OCI-LY1 (cell line): Measurements from ENCODE around the gene HLA-E.
"Not testable (repeated sequence)": the region's sequence is repeated elsewhere in the genome, so short reads cannot be mapped to it uniquely, and the experiment has no call there.

Source experiments
- H2AFZ ChIP-seq: fragments of 200-600 bp; sonication (generic), shearing (Covaris generic); 2 replicates; pipeline ENCODE4 v1.6.0; 2014; ENCODE audit warnings: antibody characterized with exemption, mild to moderate bottlenecking, low read length
- H3F3A ChIP-seq: fragments of 200-600 bp; sonication (generic), shearing (Covaris generic); 2 replicates; pipeline ENCODE4 v1.6.0; 2014; ENCODE audit warnings: mild to moderate bottlenecking, antibody characterized with exemption, low read length, moderate library complexity; ENCODE audit not compliant: insufficient read depth
- H3K27ac ChIP-seq: fragments of 200-600 bp; sonication (generic); 2 replicates; pipeline ENCODE4 v1.5.1; 2014; ENCODE audit warnings: low read length, mixed run types, mild to moderate bottlenecking, low read depth; ENCODE audit not compliant: poor library complexity, severe bottlenecking
- H3K27me3 ChIP-seq: fragments of 200-600 bp; sonication (generic); 2 replicates; pipeline ENCODE4 v1.6.0; 2014; ENCODE audit warnings: antibody characterized with exemption, mild to moderate bottlenecking, low read length, moderate library complexity; ENCODE audit not compliant: insufficient read depth
- H3K36me3 ChIP-seq: fragments of 200-600 bp; sonication (generic); 2 replicates; pipeline ENCODE4 v1.6.1; 2014; ENCODE audit warnings: mild to moderate bottlenecking, antibody characterized with exemption, low read length, moderate library complexity, mixed read lengths; ENCODE audit not compliant: insufficient read depth
- H3K4me1 ChIP-seq: fragments of 200-600 bp; sonication (generic); 2 replicates; pipeline ENCODE4 v1.5.1; 2014; ENCODE audit warnings: mild to moderate bottlenecking, low read length, moderate library complexity; ENCODE audit not compliant: insufficient read depth, severe bottlenecking
- H3K4me2 ChIP-seq: fragments of 200-600 bp; sonication (generic), shearing (Covaris generic); 2 replicates; pipeline ENCODE4 v1.6.1; 2014; ENCODE audit warnings: low read length
- H3K4me3 ChIP-seq: fragments of 200-600 bp; sonication (generic); 2 replicates; pipeline ENCODE4 v1.5.1; 2014; ENCODE audit warnings: low read length, low read depth, mild to moderate bottlenecking, mixed read lengths; ENCODE audit not compliant: poor library complexity, severe bottlenecking
- H3K79me2 ChIP-seq: fragments of 200-600 bp; shearing (Covaris generic); 2 replicates; pipeline ENCODE4 v1.6.1; 2016; ENCODE audit warnings: mixed run types, low read length, mixed read lengths; ENCODE audit not compliant: insufficient read depth
- H3K9ac ChIP-seq: fragments of 200-600 bp; sonication (generic), shearing (Covaris generic); 2 replicates; pipeline ENCODE4 v1.6.1; 2014; ENCODE audit warnings: mild to moderate bottlenecking, low read length, mixed read lengths
- H3K9me2 ChIP-seq: fragments of 200-600 bp; sonication (generic), shearing (Covaris generic); 2 replicates; pipeline ENCODE4 v1.6.1; 2014; ENCODE audit warnings: low read depth, mild to moderate bottlenecking, low read length, mixed read lengths
- H3K9me3 ChIP-seq: fragments of 200-600 bp; shearing (Covaris generic); 2 replicates; pipeline ENCODE4 v1.6.1; 2014; ENCODE audit warnings: low read length, mixed read lengths
- H4K20me1 ChIP-seq: fragments of 200-600 bp; sonication (generic), shearing (Covaris generic); 2 replicates; pipeline ENCODE4 v1.6.0; 2016; ENCODE audit warnings: mild to moderate bottlenecking, low read length; ENCODE audit not compliant: insufficient read depth
- CTCF ChIP-seq: fragments of 200-600 bp; sonication (generic), shearing (Covaris generic); IDR thresholded peaks from 2 replicates; pipeline ENCODE4 v1.5.1; 2017; ENCODE audit warnings: mild to moderate bottlenecking, antibody characterized with exemption, low read length, moderate library complexity, mixed read lengths
- EZH2 ChIP-seq: fragments of 200-600 bp; sonication (generic), shearing (Covaris generic); IDR thresholded peaks from 2 replicates; pipeline ENCODE4 v1.8.0; 2017; ENCODE audit warnings: borderline replicate concordance, mixed run types, mild to moderate bottlenecking, antibody characterized with exemption, low read length, moderate library complexity, mixed read lengths

The HLA-E gene

GRCh38 chr6:30485236-30485635 lies 4.1 kb upstream of the HLA-E start:
- no peak for TF ChIP-seq EZH2
- TF ChIP-seq CTCF: no peak
- Histone ChIP-seq H3K4me2 (no peak overlapping the region), H3F3A (no peaks in the 10 kb centered on the region), H3K9ac (no peak overlapping the region), H3K9me3 (no peaks in the 10 kb centered on the region), H4K20me1 (no peaks in the 10 kb centered on the region), H3K4me1 (peaks cover 11% of the 10 kb centered on the region), H3K79me2 (no peaks in the 10 kb centered on the region), H3K36me3 (no peaks in the 10 kb centered on the region), H2AFZ (no peak overlapping the region), H3K27me3 (0 out of 2 replicates have a peak, but pooled peaks cover 9% of the 10 kb centered on the region), H3K4me3 (no peak overlapping the region), H3K9me2 (no peaks in the 10 kb centered on the region), H3K27ac (no peak overlapping the region)

- no peak overlapping the region for H3K27ac ChIP-seq
- no peaks in the 10 kb centered on the region for H3F3A ChIP-seq
- peaks cover 17% of the 10 kb centered on the region for H3K4me1 ChIP-seq
- no peak overlapping the region for H3K4me2 ChIP-seq
- no peak overlapping the region for H2AFZ ChIP-seq
- H3K27me3 ChIP-seq: 0 out of 2 replicates have a peak, but pooled peaks cover 16% of the 10 kb centered on the region
- H4K20me1 ChIP-seq: no peaks in the 10 kb centered on the region
- H3K4me3 ChIP-seq: no peak overlapping the region
- no peaks in the 10 kb centered on the region for H3K9me2 ChIP-seq
- H3K9ac ChIP-seq: no peak overlapping the region
- H3K36me3 ChIP-seq: no peaks in the 10 kb centered on the region
- no peak for TF ChIP-seq EZH2
- TF ChIP-seq CTCF: no peak
- no peaks in the 10 kb centered on the region for H3K9me3 ChIP-seq
- no peaks in the 10 kb centered on the region for H3K79me2 ChIP-seq
Observed at GRCh38 chr6:30487926-30488325, 1.4 kb upstream of the HLA-E start.

GRCh38 chr6:30488697-30489080 lies 620 bp upstream of the HLA-E start:
- not testable (repeated sequence) for H2AFZ ChIP-seq, H3K9ac ChIP-seq, H3K36me3 ChIP-seq, H3K79me2 ChIP-seq, H4K20me1 ChIP-seq, H3K4me3 ChIP-seq, H3K4me2 ChIP-seq, H3F3A ChIP-seq, H3K9me2 ChIP-seq, H3K9me3 ChIP-seq, H3K27ac ChIP-seq
- H3K27me3 ChIP-seq: 0 out of 2 replicates have a peak, but pooled peaks cover 16% of the 10 kb centered on the region
- H3K4me1 ChIP-seq: peaks cover 17% of the 10 kb centered on the region

- H4K20me1 ChIP-seq: no peaks in the 10 kb centered on the region
- no peak overlapping the region for H2AFZ ChIP-seq
- H3K9ac ChIP-seq: peak overlapping the region; percentile 54; the same call in 1 of the 2 replicates
- TF ChIP-seq CTCF: peak; percentile 11; the same call in 1 of the 2 replicates
- TF ChIP-seq EZH2: no peak
- 0 out of 2 replicates have a peak, but pooled peaks cover 16% of the 10 kb centered on the region for H3K27me3 ChIP-seq
- H3K36me3 ChIP-seq: no peaks in the 10 kb centered on the region
- peaks cover 17% of the 10 kb centered on the region for H3K4me1 ChIP-seq
- H3K9me2 ChIP-seq: no peaks in the 10 kb centered on the region
- H3K9me3 ChIP-seq: no peaks in the 10 kb centered on the region
- H3K4me2 ChIP-seq: peak overlapping the region; percentile 84
- H3K27ac ChIP-seq: no peak overlapping the region
- H3K79me2 ChIP-seq: no peaks in the 10 kb centered on the region
- H3K4me3 ChIP-seq: peak overlapping the region; percentile 61
- no peaks in the 10 kb centered on the region for H3F3A ChIP-seq
Observed at GRCh38 chr6:30490026-30490876, 942 bp downstream of the HLA-E start.

GRCh38 chr6:30491291-30491953 lies 2.1 kb downstream of the HLA-E start:
- H3K79me2 ChIP-seq, H3F3A ChIP-seq, H3K9ac ChIP-seq, H3K36me3 ChIP-seq, H3K4me2 ChIP-seq, H2AFZ ChIP-seq, H3K4me3 ChIP-seq, H3K9me2 ChIP-seq, H3K27ac ChIP-seq, H4K20me1 ChIP-seq, H3K9me3 ChIP-seq: not testable (repeated sequence)
- H3K27me3 ChIP-seq: 0 out of 2 replicates have a peak, but pooled peaks cover 16% of the 10 kb centered on the region
- H3K4me1 ChIP-seq: peaks cover 17% of the 10 kb centered on the region
